Esophagus (tissue), 2 donors: Measurements from ENCODE around the gene TRIM15. TPM values are rescaled to one million over a fixed set of nuclear protein-coding genes. Genes with fewer than 3 reads are reported as not detected.

Experiments used
- H3K27ac ChIP-seq, 2 donors: one replicate each; pipeline ENCODE4 v1.5.1; 2013; ENCODE audit warnings: low read depth in 2 of 2, mild to moderate bottlenecking in 2 of 2, inconsistent platforms in 1 of 2, low read length in 1 of 2, moderate library complexity in 1 of 2
- H3K27me3 ChIP-seq, 2 donors: one replicate each; pipeline ENCODE4 v1.6.1; 2013; ENCODE audit warnings: low read length in 2 of 2, control low read depth in 1 of 2, mild to moderate bottlenecking in 1 of 2; ENCODE audit not compliant: insufficient read depth in 2 of 2, control insufficient read depth in 1 of 2
- H3K36me3 ChIP-seq, 2 donors: one replicate each; pipeline ENCODE4 v1.6.1; 2013; ENCODE audit warnings: low read length in 1 of 2; ENCODE audit not compliant: control insufficient read depth in 2 of 2, insufficient read depth in 2 of 2
- H3K4me1 ChIP-seq, 2 donors: one replicate each; pipeline ENCODE4 v1.6.1; 2013; ENCODE audit warnings: low read length in 1 of 2; ENCODE audit not compliant: control insufficient read depth in 2 of 2, insufficient read depth in 2 of 2
- H3K4me3 ChIP-seq, 2 donors: one replicate each; pipeline ENCODE4 v1.5.1; 2013; ENCODE audit warnings: low read length in 2 of 2, mild to moderate bottlenecking in 2 of 2, low read depth in 1 of 2, moderate library complexity in 1 of 2
- H3K9me3 ChIP-seq, 2 donors: one replicate each; pipeline ENCODE4 v1.6.1; 2013; ENCODE audit warnings: mild to moderate bottlenecking in 2 of 2, low read depth in 1 of 2, low read length in 1 of 2, moderate library complexity in 1 of 2; ENCODE audit not compliant: control insufficient read depth in 2 of 2, insufficient read depth in 1 of 2
- WGBS, 2 donors: extraction: QIAGEN DNeasy Blood & Tissue Kit; methylation state at CpG; one replicate each; pipeline ENCODE4 v1.1.7; 2013; 5-methylcytosine and 5-hydroxymethylcytosine counted together
- polyA plus RNA-seq, 2 donors: library from polyadenylated mRNA; stranded (reverse); fragments of 200-250 nt; gene quantifications; one replicate each; pipeline ENCODE4 v1.2.3, GENCODE V29; 2013
- donor health status: healthy with polysubstance abuse.
- donor health status: Bipolar disorder and iron deficiency.

Gene TRIM15
- polyA plus RNA-seq, 2 donors: not detected

- Histone ChIP-seq H3K27ac (no peak overlapping the region), H3K36me3 (no peaks in the 10 kb centered on the region), H3K9me3 (no peaks in the 10 kb centered on the region), H3K4me3 (no peak overlapping the region), H3K27me3 (no peaks in the 10 kb centered on the region), H3K4me1 (no peaks in the 10 kb centered on the region)
- WGBS, 2 donors: 84 to 87% methylated on average over 17 of the region's 17 CpGs
These were observed 9.3 kb upstream of the TRIM15 start for GRCh38 chr6:30154061-30154460.

DNA sequence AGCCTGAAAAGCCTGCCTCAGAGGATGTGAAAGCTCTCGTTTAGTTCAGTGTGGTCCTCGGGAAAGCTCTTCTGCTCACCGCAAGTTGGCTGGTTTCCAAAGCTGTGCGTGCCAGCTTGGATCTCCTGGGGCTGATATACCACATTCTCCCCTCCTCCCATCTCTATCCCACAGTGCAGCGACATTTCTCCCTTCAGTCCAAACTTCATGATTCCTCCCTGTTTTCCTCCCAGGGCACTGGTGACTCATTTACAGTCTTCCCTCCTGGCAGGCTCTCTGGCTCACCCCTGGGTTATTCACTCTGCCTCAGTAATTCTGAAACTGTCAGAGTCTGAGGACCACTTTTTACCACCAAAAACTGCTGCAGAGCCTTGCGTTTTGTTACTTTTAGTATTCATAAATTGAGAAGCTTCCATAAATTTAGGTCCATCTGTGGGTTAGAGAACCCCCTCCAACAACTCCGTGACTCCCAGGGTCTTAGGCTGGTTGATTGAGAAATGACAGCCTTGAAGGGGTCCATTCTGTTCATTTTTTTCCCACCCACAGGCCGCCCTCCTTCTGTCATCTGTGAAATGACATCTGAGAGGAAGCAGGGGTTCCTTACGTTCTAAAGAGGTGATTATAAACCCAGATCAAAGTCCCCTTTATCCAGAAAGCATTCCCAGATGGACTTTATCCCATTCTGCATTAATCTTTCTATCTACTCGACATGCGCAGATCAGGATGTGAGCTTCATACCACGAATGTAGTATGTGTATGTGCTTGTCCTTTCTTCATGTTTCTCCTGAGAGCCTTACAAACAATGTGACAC lies 8.4 kb upstream of the TRIM15 start:
- Histone ChIP-seq H3K27ac (no peak overlapping the region), H3K27me3 (no peaks in the 10 kb centered on the region)

DNA sequence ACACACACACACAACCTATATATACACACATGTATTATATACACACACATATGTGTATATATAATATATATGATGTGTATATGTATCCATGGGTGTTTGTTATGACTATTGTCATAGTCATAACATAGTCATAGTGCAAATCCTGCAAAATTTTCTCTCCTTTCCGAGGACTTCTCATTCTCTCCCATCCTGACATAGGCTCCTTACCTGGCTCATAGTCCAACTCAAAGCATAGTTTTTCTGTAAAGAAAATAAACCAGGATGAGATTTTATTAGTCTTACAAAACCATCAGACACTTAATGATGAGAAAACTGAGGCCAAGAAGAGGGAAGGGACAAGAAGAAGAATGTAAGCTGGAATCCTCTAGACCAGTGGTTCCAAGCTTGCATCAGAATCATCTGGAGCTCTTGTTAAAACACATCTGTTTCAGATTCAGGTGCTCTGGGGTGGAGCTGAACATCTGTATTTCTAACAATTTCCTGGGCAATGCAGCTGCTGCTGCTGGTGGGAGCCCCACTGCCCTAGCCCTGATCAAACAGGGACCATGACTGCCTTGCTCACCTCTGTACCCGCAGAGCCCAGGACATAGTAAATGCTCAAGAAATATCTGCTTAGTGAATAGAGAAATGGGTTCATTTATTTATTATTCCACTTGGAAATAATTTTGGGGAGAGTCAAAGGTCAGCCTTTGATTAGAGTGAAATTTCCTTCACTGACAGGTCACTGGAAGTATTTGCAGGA lies 7.7 kb upstream of the TRIM15 start:
- H3K4me1 ChIP-seq: no peaks in the 10 kb centered on the region
- no peaks in the 10 kb centered on the region for H3K27me3 ChIP-seq
- H3K4me3 ChIP-seq: no peak overlapping the region
- H3K27ac ChIP-seq: no peak overlapping the region
- no peaks in the 10 kb centered on the region for H3K9me3 ChIP-seq
- WGBS, 2 donors: 83 to 86% methylated on average over 2 of the region's 2 CpGs
- H3K36me3 ChIP-seq: no peaks in the 10 kb centered on the region

More for the DNA sequence above, 8.4 kb upstream of the TRIM15 start:
- Histone ChIP-seq H3K4me1 (no peaks in the 10 kb centered on the region), H3K36me3 (no peaks in the 10 kb centered on the region), H3K4me3 (no peak overlapping the region), H3K9me3 (no peaks in the 10 kb centered on the region)
- 50 to 58% methylated on average over 12 of the region's 12 CpGs for WGBS, 2 donors

DNA sequence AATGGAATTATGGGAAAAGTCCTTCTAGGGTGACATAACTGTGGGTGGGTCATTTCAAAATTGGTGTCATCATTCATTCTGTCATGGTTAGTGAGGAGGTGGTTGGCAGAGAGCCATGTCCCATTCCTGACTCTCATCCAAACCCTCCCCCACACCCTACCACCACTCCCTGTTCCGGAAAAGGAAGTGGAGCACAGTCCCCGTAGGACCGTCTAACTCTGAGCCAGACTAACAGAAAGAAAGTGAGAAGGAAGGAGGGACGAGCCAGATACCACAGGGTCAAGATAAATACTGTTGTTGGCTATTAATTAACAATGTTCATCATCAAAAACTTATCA lies 7.1 kb upstream of the TRIM15 start:
- 15 to 16% methylated on average over 4 of the region's 4 CpGs for WGBS, 2 donors
- H3K27ac ChIP-seq: no peak overlapping the region

GRCh38 chr6:30156774-30157173 lies 6.6 kb upstream of the TRIM15 start:
- H3K4me3 ChIP-seq: no peak overlapping the region
- no peaks in the 10 kb centered on the region for H3K9me3 ChIP-seq
- 78 to 90% methylated on average over 9 of the region's 9 CpGs for WGBS, 2 donors
- no peak overlapping the region for H3K27ac ChIP-seq
- H3K4me1 ChIP-seq: no peaks in the 10 kb centered on the region
- H3K27me3 ChIP-seq: no peaks in the 10 kb centered on the region
- no peaks in the 10 kb centered on the region for H3K36me3 ChIP-seq

More for the DNA sequence above, 7.1 kb upstream of the TRIM15 start:
- Histone ChIP-seq H3K4me3 (no peak overlapping the region), H3K27me3 (no peaks in the 10 kb centered on the region), H3K9me3 (no peaks in the 10 kb centered on the region), H3K4me1 (no peaks in the 10 kb centered on the region), H3K36me3 (no peaks in the 10 kb centered on the region)

GRCh38 chr6:30157581-30157980 lies 5.8 kb upstream of the TRIM15 start:
- Histone ChIP-seq H3K4me3 (no peak overlapping the region), H3K4me1 (no peaks in the 10 kb centered on the region), H3K27me3 (no peaks in the 10 kb centered on the region), H3K9me3 (no peaks in the 10 kb centered on the region), H3K36me3 (no peaks in the 10 kb centered on the region), H3K27ac (no peak overlapping the region)

DNA sequence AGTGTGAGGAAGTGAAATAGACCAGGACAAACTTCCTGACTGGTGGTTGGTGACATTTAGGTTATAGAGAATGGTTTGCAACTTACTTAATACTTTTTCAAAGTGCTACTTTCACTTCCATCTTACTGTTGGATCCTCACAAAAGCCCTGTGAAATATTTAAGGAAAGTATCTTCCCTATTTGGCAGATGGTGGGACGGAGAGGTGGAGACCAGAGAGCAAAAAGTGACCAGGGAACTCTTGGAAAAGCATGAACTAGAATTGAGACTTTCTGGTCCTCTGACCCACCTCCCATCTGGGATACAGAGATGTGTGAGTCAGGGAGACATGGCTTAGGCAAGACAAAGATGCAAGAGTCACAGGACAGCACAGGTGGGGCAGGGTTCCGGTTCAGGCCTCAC lies 5.3 kb upstream of the TRIM15 start:
- H3K4me3 ChIP-seq: no peak overlapping the region
- 78 to 84% methylated on average over 2 of the region's 2 CpGs for WGBS, 2 donors
- no peaks in the 10 kb centered on the region for H3K36me3 ChIP-seq
- no peaks in the 10 kb centered on the region for H3K4me1 ChIP-seq
- no peak overlapping the region for H3K27ac ChIP-seq
- H3K27me3 ChIP-seq: no peaks in the 10 kb centered on the region
- H3K9me3 ChIP-seq: no peaks in the 10 kb centered on the region

- no peak overlapping the region for H3K27ac ChIP-seq
- 61 to 75% methylated on average over 3 of the region's 3 CpGs for WGBS, 2 donors
- no peaks in the 10 kb centered on the region for H3K36me3 ChIP-seq
These were observed 4.8 kb upstream of the TRIM15 start for GRCh38 chr6:30158475-30159040.

GRCh38 chr6:30160008-30160784 lies 3.1 kb upstream of the TRIM15 start:
- Histone ChIP-seq H3K4me1 (no peaks in the 10 kb centered on the region), H3K9me3 (no peaks in the 10 kb centered on the region), H3K4me3 (no peak overlapping the region), H3K36me3 (no peaks in the 10 kb centered on the region), H3K27me3 (no peaks in the 10 kb centered on the region), H3K27ac (no peak overlapping the region)
- WGBS, 2 donors: 88 to 89% methylated on average over 17 of the region's 17 CpGs

More at GRCh38 chr6:30158475-30159040, 4.8 kb upstream of the TRIM15 start:
- no peaks in the 10 kb centered on the region for H3K27me3 ChIP-seq
- H3K9me3 ChIP-seq: no peaks in the 10 kb centered on the region
- H3K4me1 ChIP-seq: no peaks in the 10 kb centered on the region
- no peak overlapping the region for H3K4me3 ChIP-seq
